Measurements from ENCODE around the gene DPM2. TPM values are rescaled to one million over a fixed set of nuclear protein-coding genes. Genes with fewer than 3 reads are reported as not detected.

The DPM2 gene
- total RNA-seq, 1 experiment from 2014 or later, result 34.9 TPM

DNA sequence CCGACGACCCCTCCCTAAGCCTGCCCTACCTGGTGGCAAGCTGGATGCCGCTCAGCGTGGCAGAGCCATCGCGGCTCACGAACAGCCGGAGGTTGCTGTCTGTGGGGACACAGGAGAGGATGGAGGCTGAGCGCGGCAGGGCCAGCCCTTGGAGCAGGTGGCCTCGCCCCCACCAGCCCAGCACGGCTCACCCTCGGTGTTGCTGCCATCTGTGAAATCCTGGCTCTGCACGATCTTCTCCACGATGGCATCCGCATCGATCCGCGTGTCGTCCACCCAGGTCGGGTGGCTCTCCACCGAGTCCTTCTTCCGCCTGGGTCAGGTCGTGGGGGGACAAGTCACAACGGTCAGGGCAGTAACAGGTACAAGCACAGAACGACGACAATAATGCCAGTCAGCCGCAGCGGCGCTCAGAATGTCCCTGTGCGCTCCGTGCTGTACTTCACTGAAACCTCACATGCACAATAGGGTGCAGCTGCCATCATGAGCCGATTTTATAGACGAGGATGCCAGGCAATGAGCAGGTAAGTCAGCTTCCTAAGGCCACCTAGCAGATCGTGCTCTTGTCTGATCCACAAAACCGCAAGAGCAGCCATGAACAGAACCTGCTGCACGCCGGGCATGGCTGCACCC lies 7.0 kb upstream of the DPM2 start:
- in situ Hi-C loops (cut with HindIII; ENCODE audit: low pct_unique_long_range_greater_than_20kb, low sequenced_read_pairs), result no loop called here
- DNase-seq (ENCODE audit: low read depth, low spot score), result no peak

DNA sequence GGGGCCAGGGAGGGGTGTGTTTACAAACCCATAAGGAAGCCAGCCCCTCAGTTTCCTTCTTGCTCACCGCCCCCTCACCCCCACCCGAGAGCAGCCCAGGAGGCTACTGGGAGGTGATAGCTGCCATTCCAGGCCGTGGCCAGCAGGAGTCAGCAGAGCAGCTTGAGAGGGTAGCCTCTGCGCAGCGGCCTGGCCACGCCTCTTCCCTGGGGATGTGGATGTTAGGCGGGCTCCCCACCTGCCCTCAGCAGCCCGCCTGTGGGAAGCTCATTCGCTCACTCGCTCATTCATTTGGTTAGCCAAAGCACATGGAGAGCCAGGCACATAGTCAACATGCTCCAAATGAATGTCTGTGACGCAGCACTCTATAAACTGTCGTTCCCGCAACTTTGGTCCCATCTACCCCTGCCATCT lies 6.1 kb upstream of the DPM2 start:
- peak; percentile 88 for DNase-seq (ENCODE audit: low read depth, low spot score)
- in situ Hi-C loops (cut with HindIII; ENCODE audit: low pct_unique_long_range_greater_than_20kb, low sequenced_read_pairs), result no loop called here

DNA sequence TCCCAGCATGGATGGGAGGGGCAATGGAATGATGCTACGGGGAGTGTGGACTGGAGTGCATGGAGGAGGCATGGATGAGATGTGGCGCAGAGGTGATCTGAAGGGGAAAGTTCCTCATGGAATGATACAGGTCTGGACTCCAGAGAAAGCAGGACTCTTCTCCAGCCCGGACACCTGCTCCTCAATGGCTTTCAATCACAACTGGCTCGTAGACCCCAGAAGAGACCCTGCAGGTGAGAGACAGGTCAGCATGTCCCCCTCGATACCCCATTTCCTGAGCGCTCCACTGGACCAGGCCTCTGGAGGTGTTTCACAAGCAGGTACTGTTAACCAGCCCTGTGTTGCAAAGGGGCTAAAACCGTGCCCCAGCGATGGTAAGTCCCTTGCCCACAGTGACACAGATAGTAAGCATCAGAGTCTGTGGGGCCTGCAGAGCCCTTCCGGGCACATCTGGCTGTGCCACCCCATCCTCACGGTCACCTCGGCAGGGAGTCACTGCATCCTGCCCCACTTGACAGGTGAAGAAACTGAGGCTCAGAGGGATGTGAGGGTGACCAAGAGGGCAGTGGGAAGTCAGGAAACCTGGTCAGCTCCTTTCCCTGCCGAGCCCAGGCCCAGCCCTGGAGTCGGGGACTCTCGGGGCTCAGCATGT lies 5.5 kb upstream of the DPM2 start:
- no peak for DNase-seq (ENCODE audit: low read depth, low spot score)
- in situ Hi-C loops (cut with HindIII; ENCODE audit: low pct_unique_long_range_greater_than_20kb, low sequenced_read_pairs), result no loop called here

DNA sequence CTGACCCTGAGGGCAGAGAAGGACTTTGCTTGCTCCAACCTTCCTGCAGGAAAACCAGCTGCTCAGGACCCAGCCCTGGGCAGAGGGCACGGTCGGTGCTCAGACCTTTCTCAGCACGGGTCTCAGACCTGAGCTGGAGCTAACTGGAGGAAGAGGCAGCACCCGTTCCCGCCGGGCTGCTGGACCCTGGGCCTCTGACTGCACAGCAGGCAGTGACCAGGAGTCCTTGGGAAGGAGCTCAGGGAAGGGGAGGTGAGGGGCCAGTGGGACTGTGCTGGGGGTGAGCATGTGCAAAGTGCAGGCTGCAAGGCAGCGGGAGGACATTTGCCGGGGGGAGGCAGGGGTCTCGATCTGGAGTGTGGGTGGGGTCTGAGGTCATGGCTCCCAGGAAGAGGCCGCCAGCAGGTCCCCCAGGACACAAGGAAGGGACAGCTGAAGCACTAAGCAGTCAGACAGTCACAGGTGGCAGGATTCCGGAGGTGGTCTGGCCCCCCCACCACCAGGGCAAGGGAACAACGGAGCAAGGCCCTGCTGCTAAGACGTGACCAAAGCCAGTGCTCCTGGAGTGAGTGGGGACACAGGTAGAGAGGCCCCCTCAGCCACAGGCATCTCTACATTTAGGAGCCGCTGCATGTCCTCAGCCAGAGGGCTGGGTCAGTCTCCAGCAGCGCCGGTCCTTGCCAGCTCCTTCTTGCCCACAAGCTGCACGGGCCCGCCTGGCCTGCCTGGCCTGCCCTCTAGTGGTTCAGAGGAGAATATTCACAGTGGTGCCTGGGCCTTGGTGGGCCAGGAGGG lies 4.8 kb upstream of the DPM2 start:
- in situ Hi-C loops (cut with HindIII; ENCODE audit: low pct_unique_long_range_greater_than_20kb, low sequenced_read_pairs), result no loop called here
- peak; percentile 65 for DNase-seq (ENCODE audit: low read depth, low spot score)

DNA sequence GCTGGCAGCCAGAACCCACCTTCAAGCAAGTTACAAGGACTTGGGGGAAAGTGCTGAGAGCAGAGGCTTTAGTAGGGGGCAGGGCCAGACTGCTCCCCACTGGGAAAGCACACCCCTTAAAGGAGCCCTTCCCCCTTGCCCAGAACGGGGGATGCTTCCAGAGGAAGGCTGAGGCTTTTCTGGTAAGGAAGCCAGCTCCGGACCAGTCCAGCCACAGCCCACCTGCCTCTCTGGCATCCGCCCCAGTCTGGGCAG lies 4.2 kb upstream of the DPM2 start:
- no peak for DNase-seq (ENCODE audit: low read depth, low spot score)
- in situ Hi-C loops (cut with HindIII; ENCODE audit: low pct_unique_long_range_greater_than_20kb, low sequenced_read_pairs), result no loop called here

DNA sequence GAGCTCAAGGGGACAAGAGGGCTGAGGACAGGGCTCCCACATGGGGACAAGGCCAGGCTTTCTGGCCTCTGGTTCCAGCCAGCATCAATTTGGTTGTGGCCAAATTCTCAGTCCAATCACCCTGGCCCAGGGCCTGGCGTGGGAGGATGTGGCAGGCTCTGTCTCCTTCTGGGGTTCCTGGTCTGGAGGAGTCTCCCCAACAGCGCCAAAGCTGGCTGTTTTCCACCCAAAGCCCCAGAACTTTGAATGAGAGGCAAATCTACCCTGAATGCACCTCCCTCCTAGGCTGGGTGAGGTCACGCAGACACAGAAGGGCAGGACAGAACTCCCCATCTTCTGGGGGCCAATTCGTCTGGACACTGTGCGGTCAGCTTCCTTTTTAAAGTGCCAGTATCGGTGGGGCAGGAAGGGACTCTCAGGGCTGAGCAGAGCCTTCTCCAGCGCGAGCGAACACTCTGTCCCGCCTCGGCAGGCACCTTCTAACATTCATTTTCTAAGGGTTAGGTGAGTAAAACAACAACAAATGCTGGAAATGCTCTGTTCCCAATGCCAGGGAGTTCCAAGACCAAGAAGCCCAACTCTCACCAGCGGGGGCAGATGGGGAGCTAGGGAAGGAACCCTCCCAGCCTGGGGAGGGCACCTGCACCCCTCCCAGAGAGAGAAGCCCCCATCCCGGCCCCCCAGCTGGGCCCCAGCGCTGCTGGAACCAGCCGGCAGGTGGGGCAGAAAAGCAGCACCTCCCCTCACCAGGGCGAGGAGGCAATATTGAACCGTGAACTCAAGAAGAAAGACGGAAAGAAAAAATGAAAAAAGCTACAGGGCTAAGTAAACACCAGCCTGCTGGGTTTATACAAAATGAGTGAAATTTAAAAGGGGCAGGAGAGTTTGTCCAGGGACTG lies 3.7 kb upstream of the DPM2 start:
- in situ Hi-C loops (cut with HindIII; ENCODE audit: low pct_unique_long_range_greater_than_20kb, low sequenced_read_pairs), result no loop called here
- no peak for DNase-seq (ENCODE audit: low read depth, low spot score)

DNA sequence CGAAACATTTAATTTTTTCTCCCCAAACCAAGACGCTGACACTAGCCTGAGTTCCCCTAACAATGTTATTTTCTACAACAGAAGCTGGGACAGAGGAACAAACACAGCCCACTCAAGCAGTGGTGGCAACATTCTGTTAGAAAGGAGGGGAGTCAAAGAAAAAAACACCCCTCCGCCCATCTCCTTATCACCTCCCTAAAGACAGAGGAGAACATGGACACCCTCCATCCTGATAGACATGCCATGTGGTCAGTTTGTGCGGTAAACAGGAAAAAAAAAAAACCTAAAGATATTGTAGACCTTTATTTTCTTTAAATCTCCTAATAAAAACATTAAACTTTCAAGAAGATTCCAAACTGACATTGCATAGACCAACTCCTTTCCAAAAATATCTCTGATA lies 2.9 kb upstream of the DPM2 start:
- DNase-seq (ENCODE audit: low read depth, low spot score), result no peak
- in situ Hi-C loops (cut with HindIII; ENCODE audit: low pct_unique_long_range_greater_than_20kb, low sequenced_read_pairs), result no loop called here

DNA sequence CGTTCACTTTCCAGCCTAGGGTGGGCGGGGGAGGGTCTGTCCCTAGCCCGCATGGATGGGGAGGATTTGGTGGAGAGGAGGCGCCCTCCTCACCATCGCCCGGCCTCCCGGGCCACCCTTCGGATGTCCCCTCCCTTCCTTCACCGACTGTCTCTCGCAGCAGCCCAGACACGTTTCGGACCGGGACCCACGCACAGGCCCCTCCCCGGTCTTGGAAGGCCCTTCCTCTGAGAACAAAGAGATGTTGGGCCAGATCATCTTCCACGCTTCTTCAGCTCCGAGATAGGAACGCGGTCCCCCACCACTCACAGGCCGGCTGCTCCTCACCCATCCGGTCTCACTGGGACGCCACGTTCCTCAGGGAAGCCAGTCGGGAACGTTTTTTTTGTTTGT lies 640 bp upstream of the DPM2 start:
- DNase-seq (ENCODE audit: low read depth, low spot score), result no peak
- in situ Hi-C loops (cut with HindIII; ENCODE audit: low pct_unique_long_range_greater_than_20kb, low sequenced_read_pairs), result no loop called here

DNA sequence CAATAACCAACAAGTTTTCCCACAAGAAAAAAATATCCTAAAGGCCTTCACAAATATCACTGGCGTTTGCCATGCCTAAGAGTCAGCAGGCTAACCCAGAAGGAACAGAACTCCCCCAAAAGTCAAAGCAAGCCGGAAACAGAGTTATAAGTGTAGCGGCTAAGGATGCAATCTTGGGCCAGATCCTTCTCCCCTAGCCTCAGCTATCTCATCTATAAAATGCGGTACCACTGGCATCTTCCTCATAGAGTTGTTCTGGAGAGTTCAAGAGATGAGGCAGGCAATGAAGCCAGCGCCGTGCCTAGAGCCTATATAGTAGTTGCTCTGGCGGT lies 632 bp downstream of the DPM2 start:
- no peak for DNase-seq (ENCODE audit: low read depth, low spot score)
- in situ Hi-C loops (cut with HindIII; ENCODE audit: low pct_unique_long_range_greater_than_20kb, low sequenced_read_pairs), result no loop called here

DNA sequence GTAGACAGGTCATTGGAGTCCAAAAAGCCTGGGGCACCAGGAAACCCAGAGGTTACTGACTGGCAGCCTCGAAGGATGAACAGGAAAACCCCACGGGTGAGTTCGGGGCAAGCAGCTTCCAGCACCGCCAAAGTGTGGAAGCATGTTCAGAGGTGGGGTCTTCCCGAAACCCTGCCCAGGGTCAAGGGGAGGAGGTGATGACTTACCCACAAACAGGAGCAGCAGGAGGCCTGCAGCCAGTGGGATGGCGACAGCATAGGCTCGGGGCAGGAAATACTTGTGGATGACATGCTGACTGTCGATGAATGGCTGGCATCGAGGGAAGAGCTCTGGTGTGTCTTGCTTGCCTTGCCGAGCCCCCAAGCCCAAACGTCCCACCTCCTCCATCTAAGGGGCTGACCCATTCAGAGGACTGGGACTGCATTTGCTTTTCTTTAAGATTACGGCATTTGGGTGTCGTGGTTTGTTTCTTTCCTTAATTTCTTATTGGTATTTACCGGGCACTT lies 1.3 kb downstream of the DPM2 start:
- DNase-seq (ENCODE audit: low read depth, low spot score), result no peak
- in situ Hi-C loops (cut with HindIII; ENCODE audit: low pct_unique_long_range_greater_than_20kb, low sequenced_read_pairs), result no loop called here

DNA sequence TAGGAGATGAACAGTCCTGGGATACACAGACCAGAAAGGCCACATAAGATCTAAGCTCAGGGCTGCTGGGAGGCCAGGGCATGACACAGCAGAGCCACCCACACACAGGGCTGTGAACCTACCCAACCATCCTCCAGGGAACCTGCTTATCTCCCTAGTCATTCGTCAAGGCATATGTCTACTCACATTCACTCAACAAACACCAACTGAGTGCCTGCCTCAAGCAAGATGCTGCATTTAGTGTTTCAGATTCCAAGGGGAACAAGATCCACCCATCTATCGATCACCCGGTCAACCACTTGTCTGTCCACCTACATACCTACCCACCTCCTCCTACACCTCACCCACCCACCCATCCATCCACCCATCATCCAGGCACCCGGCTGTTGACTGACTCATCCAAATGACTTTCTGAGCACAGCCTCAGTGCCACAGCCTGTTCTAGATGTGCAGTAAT lies 1.9 kb downstream of the DPM2 start:
- in situ Hi-C loops (cut with HindIII; ENCODE audit: low pct_unique_long_range_greater_than_20kb, low sequenced_read_pairs), result no loop called here
- DNase-seq (ENCODE audit: low read depth, low spot score), result no peak

DNA sequence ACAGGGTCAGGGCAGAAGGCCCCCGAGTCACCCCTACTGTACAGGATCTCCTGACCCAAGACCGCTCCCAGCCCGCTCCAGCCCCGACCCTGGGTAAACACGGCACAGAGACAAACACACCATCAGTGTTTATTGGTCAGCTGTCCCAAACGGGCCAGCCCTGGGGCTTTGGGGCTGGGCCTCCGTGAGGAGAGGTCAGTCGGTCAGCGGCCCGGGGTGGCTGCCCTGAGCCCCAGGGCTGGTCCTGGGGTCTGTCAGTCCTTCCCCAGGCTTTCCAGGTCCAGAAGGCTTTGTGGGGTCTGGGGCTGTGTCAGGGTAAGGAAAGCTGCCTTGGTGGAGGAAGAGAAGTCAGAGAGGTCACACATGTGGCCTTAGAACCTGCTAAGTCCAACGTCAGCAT lies 2.7 kb downstream of the DPM2 start:
- DNase-seq (ENCODE audit: low read depth, low spot score), result no peak
- in situ Hi-C loops (cut with HindIII; ENCODE audit: low pct_unique_long_range_greater_than_20kb, low sequenced_read_pairs), result no loop called here

DNA sequence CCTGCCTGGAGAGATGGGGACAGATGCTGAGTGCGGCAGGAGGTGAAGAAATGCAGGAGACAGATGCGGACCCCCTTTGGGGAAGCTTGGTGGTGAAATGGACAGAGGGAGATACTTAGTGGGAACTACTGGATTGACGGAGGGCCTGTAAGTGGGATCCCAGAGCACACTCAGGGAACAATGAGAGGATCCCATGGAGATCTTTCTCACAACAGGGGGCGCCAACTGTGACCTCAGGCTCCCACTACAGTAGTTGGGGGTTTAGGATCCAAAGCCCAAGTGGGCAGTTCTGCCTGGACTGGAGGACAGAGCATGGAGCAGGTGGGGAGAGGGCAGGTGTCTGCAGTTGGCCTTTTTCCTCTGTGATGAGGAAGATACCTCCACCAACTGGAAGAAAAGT lies 3.4 kb downstream of the DPM2 start:
- in situ Hi-C loops (cut with HindIII; ENCODE audit: low pct_unique_long_range_greater_than_20kb, low sequenced_read_pairs), result no loop called here
- DNase-seq (ENCODE audit: low read depth, low spot score), result no peak

DNA sequence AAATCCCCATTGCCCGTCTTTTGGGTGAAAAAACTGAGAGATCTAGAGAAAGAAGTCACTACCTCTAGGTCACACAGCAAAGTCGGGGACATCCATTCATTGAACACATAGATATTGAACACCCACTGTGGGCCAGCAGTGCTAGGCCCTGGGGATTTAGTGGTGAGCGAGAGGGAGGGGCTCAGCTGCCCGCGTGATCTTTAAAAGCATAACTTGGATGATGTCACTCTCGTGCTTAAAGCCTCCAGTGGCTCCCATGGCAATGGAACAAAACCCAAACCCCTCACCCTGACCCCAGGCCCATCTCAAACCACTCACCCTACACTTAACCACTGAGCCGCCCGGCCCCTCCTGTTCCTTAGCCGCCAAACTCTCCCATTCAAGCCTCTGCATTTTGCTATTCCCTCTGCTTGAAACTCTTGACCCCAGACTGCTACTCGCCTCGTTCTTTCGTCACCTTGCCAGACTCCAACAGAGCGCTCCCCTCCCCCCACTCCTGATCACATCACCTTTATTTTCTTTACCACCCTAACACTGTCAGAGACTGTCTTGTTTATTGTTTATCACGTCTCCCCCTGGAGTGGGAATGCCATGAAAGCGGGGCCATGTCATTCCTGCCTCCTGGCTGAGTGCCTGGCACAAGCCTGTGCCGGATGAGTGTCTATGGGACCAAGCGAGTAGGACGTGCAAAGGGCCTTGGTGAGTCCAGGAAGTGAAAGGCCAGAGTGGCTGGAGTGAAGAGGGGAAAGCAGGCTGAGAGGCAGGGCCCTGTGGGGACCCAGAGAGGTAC lies 6.4 kb downstream of the DPM2 start:
- peak; percentile 62 for DNase-seq (ENCODE audit: low read depth, low spot score)
- in situ Hi-C loops (cut with HindIII; ENCODE audit: low pct_unique_long_range_greater_than_20kb, low sequenced_read_pairs), result no loop called here

DNA sequence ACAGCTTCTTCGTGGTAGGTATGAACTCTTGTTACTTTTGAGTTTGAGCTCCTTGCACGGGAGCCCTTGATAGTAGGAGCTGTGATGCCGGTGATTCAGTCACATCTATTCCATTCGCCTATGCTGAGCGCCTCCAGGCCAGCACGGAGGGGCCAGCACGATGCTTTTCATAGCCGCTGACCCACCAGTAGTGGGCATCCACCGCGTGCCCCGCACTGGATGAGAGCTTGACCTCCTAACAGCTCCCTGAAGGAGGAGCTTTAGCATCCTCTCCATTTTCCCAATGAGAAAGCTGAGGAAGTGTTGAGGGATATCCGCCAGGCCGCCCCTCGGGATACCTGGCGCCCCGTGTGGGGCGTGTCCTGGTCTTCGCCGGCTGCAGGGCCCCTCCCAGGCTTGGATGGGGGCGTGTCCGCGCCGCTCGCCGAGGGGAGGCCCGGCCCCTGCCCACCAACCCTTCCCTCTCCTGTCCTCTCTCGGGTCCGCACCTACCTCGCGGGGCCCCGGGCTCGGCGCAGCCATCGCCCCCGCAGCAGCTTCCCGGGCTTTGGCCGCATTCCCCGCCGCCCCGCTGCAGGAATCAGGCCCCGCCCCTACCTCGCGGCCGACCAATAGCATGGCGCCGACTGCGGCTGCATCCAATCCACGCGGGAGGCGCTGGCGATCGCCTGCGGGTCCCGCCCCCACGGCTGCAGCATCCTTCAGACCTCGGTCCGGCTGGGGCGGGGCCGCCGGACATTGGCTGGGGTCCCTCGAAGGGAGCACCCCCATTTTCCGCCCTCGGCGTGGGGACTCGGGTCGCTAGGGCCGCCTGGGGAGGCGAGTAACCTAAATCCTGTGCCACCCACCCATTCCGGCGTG lies 7.2 kb downstream of the DPM2 start, which contains the start of gene PIP5KL1:
TSS of gene PIP5KL1 (minus strand) at position 547 of the 861 bp plus-strand sequence. CDS start at position 522, 25 bp downstream.
- in situ Hi-C loops (cut with HindIII; ENCODE audit: low pct_unique_long_range_greater_than_20kb, low sequenced_read_pairs), result no loop called here
- peak; percentile 84 for DNase-seq (ENCODE audit: low read depth, low spot score)

DNA sequence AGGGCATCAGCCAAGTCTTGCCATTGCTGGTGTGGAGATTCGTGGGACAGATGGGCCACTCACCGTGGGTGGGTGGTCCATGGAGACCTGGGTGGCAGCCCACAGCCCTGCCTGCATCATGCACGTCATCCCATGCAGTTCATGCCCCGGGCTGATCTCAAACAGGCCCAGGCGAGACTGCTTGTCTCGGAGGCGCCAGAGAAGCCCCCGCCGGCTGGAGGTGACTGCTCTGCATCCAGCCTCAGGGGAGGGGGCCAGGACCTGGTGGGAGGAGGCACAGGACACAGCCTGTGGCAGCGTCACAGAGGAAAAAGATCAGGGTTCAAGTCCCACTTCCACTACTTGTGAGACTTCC lies 8.1 kb downstream of the DPM2 start:
- DNase-seq (ENCODE audit: low read depth, low spot score), result no peak
- in situ Hi-C loops (cut with HindIII; ENCODE audit: low pct_unique_long_range_greater_than_20kb, low sequenced_read_pairs), result no loop called here

Data from SK-MEL-5 (cell line).